OCI-LY1 (cell line): ENCODE results near the gene RHOBTB3.

Source experiments
- CTCF ChIP-seq: fragments of 200-600 bp; sonication (generic), shearing (Covaris generic); IDR thresholded peaks from 2 replicates; pipeline ENCODE4 v1.5.1; 2017; ENCODE audit warnings: mild to moderate bottlenecking, antibody characterized with exemption, low read length, moderate library complexity, mixed read lengths
- EZH2 ChIP-seq: fragments of 200-600 bp; sonication (generic), shearing (Covaris generic); IDR thresholded peaks from 2 replicates; pipeline ENCODE4 v1.8.0; 2017; ENCODE audit warnings: borderline replicate concordance, mixed run types, mild to moderate bottlenecking, antibody characterized with exemption, low read length, moderate library complexity, mixed read lengths

GRCh38 chr5:95784514-95785302, 53.6 kb downstream of the RHOBTB3 start:
- TF ChIP-seq CTCF = no peak
- TF ChIP-seq EZH2 = no peak
